HG03469 (cell line): ENCODE measurements around the gene MAGEA2B.
A peak's percentile ranks its signal among the peaks of the same experiment; 100 is the strongest.
"Not testable (repeated sequence)": the region's sequence is repeated elsewhere in the genome, so short reads cannot be mapped to it uniquely, and the experiment has no call there.

Experiments used
- ATAC-seq: cut with Tn5 transposase; IDR thresholded peaks from one replicate; pipeline ENCODE4 v1.9.1; 2021; ENCODE audit warnings: mild to moderate bottlenecking, moderate library complexity, moderate number of reproducible peaks; ENCODE audit not compliant: unreplicated experiment

Gene MAGEA2B, protein sequence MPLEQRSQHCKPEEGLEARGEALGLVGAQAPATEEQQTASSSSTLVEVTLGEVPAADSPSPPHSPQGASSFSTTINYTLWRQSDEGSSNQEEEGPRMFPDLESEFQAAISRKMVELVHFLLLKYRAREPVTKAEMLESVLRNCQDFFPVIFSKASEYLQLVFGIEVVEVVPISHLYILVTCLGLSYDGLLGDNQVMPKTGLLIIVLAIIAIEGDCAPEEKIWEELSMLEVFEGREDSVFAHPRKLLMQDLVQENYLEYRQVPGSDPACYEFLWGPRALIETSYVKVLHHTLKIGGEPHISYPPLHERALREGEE

DNA sequence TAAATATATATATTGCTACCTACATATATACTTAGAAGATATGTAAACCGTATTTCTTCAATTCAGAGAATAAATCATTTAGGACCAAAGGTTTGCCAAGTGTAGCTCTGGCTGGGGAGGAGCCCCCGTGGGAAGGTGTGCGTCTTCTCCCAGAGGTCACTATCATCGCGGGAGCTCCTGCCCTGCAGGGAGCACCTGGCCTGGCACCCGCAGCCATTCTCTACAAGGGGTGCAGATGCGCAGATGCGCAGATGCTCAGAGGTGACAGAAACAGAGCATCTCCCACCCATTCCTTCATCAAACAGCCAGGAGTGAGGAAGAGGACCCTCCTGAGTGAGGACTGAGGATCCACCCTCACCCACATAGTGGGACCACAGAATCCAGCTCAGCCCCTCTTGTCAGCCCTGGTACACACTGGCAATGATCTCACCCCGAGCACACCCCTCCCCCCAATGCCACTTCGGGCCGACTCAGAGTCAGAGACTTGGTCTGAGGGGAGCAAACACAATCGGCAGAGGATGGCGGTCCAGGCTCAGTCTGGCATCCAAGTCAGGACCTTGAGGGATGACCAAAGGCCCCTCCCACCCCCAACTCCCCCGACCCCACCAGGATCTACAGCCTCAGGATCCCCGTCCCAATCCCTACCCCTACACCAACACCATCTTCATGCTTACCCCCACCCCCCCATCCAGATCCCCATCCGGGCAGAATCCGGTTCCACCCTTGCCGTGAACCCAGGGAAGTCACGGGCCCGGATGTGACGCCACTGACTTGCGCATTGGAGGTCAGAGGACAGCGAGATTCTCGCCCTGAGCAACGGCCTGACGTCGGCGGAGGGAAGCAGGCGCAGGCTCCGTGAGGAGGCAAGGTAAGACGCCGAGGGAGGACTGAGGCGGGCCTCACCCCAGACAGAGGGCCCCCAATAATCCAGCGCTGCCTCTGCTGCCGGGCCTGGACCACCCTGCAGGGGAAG lies at the start of gene MAGEA2B:
Gene MAGEA2B (plus strand): TSS at position 814 of the 973 bp plus-strand sequence. CDS start 2,479 bp downstream, outside the sequence.
- not testable (repeated sequence) for ATAC-seq

DNA sequence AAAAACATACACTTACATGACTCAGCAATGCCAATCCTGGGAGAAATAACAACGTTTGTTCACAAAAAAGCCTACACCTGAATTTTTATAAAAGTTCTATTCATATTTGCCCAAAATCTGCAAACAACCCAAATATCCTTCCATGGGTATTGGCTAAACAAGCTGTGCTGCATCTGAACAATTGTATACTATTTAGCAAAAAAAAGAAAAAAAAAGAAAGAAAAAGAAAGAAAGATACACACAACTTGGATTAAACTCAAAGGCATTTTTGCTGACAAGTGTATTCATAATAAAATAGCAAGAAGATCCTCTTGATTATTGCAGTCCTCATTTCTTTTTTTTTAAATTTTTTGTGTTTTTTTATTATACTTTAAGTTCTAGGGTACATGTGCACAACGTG lies 40.3 kb upstream of the MAGEA2B start:
- ATAC-seq, result no peak

DNA sequence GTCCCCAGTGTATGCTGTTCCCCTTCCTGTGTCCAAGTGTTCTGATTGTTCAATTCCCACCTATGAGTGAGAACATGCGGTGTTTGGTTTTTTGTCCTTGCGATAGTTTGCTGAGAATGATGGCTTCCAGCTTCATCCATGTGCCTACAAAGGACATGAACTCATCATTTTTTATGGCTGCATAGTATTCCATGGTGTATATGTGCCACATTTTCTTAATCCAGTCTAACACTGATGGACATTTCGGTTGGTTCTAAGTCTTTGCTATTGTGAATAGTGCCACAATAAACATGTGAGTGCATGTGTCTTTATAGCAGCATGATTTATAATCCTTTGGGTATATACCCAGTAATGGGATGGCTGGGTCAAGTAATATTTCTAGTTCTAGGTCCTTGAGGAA lies 39.8 kb upstream of the MAGEA2B start:
- ATAC-seq, result not testable (repeated sequence)

DNA sequence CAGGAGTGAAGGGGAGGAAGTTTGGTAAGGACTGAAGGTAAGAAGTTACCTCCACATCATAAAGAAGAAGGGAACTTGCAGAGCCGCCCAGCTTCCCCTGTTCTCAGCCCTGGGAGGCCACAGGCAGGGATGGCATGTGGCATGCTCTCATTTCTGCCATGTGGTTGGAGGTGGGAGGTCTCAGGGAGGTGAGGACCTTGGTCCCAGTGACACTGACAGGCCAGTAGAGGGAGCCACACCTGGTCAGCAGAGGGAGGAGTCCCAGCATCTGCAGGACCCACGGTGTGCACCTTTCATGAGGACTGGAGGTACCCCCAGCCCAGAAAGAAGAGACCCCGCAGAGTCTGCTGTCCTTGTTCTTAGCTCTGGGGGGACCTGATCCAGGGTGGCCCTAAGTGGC lies 33.4 kb upstream of the MAGEA2B start:
- ATAC-seq, result peak; percentile 65

DNA sequence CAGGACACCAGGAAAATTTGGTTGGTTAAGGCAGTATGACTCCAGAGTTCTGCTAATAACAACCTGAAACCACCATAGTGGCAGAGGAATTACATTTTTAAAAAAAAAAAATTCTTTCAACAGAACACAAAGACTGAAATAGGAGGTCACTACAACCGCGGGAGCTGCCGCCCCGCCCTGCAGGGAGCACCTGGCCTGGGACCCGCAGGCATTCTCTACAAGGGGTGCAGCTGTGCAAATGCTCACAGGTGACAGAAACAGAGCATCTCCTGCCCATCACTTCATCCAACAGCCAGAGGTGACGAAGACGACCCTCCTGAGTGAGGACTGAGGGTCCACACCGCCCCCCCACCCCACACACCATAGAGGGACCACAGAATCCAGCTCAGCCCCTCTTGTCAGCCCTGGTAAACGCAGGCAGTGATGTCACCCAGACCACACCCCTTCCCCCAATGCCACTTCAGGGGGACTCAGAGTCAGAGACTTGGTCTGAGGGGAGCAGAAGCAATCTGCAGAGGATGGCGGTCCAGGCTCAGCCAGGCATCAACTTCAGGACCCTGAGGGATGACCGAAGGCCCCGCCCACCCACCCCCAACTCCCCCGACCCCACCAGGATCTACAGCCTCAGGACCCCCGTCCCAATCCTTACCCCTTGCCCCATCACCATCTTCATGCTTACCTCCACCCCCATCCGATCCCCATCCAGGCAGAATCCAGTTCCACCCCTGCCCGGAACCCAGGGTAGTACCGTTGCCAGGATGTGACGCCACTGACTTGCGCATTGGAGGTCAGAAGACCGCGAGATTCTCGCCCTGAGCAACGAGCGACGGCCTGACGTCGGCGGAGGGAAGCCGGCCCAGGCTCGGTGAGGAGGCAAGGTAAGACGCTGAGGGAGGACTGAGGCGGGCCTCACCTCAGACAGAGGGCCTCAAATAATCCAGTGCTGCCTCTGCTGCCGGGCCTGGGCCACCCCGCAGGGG lies 16.2 kb upstream of the MAGEA2B start, which contains the start of gene MAGEA3:
Gene MAGEA3 (plus strand): TSS at position 843 of the 980 bp plus-strand sequence. CDS start 2,039 bp downstream, outside the sequence.
- ATAC-seq, result not testable (repeated sequence)

DNA sequence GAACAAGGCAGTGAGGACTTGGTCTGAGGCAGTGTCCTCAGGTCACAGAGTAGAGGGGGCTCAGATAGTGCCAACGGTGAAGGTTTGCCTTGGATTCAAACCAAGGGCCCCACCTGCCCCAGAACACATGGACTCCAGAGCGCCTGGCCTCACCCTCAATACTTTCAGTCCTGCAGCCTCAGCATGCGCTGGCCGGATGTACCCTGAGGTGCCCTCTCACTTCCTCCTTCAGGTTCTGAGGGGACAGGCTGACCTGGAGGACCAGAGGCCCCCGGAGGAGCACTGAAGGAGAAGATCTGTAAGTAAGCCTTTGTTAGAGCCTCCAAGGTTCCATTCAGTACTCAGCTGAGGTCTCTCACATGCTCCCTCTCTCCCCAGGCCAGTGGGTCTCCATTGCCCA lies 14.0 kb upstream of the MAGEA2B start:
- ATAC-seq, result not testable (repeated sequence)

DNA sequence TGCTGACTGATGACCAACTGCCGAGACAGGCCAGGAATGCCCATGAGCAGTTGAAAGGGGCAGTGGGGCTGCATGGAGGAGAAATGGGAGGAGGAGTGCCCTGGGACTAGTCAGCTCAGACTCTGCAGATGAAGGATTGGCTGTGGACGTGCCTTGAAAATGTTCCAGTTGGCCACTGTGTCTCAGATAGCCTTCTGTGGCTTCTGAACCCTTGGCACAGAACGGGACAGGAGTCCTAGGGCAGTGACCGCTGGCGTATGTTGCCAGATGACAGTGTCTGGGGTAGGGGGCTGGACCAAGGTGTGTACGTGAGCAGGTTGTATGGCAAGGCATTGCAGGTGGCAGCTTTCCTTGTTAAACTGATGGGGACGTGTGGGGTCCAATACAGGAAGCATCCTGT lies 7.9 kb upstream of the MAGEA2B start:
- ATAC-seq, result not testable (repeated sequence)

DNA sequence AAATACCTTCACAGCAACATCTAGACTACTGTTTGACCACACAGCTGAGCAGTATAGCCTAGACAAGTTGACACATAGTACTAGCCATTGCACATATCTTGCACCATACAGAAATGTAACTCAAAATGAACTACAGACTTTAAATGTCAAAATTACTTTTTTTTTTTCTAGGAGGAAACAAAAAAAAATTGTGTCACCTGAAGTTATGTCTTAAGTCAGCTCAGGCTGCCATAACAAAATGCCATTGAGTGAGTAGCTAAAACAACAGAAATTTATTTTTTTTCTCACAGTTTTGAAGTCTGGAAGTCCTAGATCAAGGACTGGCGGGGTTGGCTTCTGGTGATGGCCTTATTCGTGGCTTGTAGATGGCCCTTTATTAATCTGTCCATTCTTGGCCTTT lies 5.3 kb upstream of the MAGEA2B start, which contains the start of gene CSAG2:
Gene CSAG2 (minus strand): TSS at position 101 of the 400 bp plus-strand sequence. CDS start 161 bp downstream, outside the sequence.
- not testable (repeated sequence) for ATAC-seq

DNA sequence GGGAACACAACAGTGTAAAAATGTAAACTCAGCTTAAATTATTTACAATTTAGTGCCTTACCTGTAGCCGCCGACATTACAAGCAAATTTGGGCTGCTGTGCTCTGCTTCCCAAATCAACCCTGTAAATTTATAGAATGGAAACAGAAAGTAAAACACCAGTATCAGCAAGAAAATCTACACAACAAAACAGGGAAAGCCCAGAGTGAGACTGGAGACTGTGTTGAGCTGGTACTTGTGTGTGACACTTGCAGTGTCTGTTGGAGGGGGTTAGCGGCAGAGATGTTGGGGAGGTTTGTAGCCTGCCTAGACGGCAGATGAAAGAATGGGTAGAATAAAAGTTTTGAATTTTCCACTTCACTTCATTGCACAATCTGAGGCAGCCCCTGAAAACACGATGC lies 1.2 kb upstream of the MAGEA2B start:
- not testable (repeated sequence) for ATAC-seq

DNA sequence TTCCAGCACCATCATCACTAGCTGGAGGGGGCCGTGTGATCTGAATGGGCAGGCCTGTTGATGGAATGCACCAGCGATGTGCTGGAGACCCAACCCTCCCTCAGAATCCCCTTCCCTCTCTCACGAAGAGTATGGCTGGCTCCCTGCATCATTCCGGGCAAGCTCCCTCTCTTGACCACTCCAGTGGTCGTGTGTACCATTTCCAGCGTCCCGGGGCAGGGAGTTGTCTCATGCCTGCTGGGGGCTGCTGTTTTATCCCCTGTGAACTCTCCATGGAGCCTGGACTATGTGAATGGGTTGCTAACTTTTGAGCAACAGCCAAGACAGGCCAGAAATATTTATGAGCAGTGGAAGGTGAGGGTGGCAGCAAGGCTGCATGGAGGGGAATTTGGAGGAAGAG lies 11.0 kb downstream of the MAGEA2B start:
- no peak for ATAC-seq

DNA sequence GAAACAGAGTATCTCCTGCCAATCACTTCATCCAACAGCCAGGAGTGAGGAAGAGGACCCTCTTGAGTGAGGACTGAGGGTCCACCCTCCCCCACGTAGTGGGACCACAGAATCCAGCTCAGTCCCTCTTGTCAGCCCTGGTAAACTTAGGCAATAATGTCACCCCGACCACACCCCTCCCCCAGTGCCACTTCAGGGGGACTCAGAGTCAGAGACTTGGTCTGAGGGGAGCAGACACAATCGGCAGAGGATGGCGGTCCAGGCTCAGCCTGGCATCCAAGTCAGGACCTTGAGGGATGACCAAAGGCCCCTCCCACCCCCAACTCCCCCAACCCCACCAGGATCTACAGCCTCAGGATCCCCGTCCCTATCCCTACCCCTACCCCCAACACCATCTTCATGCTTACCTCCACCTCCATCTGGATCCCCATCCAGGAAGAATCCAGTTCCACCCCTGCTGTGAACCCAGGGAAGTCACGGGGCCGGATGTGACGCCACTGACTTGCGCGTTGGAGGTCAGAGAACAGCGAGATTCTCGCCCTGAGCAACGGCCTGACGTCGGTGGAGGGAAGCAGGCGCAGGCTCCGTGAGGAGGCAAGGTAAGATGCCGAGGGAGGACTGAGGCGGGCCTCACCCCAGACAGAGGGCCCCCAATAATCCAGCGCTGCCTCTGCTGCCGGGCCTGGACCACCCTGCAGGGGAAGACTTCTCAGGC lies 19.0 kb downstream of the MAGEA2B start, which contains the start of the genes CSAG1 and MAGEA12:
Gene CSAG1 (minus strand): TSS at position 461 of the 715 bp plus-strand sequence. CDS start 1,261 bp downstream, outside the sequence.
Gene MAGEA12 (plus strand): TSS at position 497 of the 715 bp plus-strand sequence. CDS start 2,405 bp downstream, outside the sequence.
- ATAC-seq, result no peak

DNA sequence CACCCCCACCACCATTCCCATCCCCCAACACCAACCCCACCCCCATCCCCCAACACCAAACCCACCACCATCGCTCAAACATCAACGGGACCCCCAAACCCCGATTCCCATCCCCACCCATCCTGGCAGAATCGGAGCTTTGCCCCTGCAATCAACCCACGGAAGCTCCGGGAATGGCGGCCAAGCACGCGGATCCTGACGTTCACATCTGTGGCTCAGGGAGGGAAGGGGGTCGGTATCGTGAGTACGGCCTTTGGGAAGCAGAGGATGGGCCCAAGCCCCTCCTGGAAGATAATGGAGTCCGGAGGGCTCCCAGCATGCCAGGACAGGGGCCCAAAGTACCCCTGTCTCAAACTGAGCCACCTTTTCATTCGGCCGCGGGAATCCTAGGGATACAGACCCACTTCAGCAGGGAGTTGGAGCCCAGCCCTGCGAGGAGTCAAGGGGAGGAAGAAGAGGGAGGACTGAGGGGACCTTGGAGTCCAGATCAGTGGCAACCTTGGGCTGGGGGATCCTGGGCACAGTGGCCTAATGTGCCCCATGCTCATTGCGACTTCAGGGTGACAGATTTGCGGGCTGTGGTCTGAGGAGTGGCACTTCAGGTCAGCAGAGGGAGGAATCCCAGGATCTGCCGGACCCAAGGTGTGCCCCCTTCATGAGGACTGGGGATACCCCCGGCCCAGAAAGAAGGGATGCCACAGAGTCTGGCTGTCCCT lies 19.9 kb downstream of the MAGEA2B start:
- ATAC-seq, result not testable (repeated sequence)

DNA sequence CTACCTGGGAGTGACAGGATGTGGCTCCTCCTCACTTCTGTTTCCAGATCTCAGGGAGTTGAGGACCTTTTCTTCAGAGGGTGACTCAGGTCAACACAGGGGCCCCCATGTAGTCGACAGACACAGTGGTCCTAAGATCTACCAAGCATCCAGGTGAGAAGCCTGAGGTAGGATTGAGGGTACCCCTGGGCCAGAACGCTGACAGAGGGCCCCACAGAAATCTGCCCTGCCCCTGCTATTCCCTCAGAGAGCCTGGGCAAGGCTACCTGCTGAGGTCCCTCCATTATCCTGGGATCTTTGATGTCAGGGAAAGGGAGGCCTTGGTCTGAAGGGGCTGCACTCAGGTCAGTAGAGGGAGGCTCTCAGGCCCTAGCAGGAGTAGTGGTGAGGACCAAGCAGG lies 20.7 kb downstream of the MAGEA2B start:
- no peak for ATAC-seq

DNA sequence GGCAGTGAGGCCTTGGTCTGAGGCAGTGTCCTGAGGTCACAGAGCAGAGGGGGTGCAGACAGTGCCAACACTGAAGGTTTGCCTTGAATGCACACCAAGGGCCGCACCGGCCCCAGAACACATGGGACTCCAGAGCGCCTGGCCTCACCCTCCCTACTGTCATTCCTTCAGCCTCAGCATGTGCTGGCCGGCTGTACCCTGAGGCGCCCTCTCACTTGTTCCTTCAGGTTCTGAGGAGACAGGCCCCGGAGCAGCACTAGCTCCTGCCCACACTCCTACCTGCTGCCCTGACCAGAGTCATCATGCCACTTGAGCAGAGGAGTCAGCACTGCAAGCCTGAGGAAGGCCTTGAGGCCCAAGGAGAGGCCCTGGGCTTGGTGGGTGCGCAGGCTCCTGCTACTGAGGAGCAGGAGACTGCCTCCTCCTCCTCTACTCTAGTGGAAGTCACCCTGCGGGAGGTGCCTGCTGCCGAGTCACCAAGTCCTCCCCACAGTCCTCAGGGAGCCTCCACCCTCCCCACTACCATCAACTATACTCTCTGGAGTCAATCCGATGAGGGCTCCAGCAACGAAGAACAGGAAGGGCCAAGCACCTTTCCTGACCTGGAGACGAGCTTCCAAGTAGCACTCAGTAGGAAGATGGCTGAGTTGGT lies 21.6 kb downstream of the MAGEA2B start:
- ATAC-seq, result no peak

DNA sequence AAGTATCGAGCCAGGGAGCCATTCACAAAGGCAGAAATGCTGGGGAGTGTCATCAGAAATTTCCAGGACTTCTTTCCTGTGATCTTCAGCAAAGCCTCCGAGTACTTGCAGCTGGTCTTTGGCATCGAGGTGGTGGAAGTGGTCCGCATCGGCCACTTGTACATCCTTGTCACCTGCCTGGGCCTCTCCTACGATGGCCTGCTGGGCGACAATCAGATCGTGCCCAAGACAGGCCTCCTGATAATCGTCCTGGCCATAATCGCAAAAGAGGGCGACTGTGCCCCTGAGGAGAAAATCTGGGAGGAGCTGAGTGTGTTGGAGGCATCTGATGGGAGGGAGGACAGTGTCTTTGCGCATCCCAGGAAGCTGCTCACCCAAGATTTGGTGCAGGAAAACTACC lies 22.1 kb downstream of the MAGEA2B start:
- ATAC-seq, result not testable (repeated sequence)

DNA sequence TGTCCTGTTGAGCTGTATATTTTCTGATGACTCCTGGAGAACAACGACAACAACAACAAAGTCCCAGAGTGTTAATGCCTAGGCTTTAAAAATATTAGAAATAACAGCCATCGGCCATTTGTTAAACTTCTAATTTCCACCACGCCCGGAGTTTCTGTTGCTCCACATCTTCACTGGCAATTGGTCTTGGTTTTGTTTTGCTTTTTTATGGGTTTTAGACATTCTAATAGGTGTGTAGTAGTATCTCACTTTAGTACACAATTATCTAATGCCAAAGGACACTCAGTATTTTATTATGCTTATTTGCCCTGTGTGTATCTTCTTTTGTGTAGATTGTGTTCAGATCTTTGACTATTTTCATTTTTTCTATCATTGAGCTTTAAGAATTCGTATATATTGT lies 24.1 kb downstream of the MAGEA2B start:
- no peak for ATAC-seq

DNA sequence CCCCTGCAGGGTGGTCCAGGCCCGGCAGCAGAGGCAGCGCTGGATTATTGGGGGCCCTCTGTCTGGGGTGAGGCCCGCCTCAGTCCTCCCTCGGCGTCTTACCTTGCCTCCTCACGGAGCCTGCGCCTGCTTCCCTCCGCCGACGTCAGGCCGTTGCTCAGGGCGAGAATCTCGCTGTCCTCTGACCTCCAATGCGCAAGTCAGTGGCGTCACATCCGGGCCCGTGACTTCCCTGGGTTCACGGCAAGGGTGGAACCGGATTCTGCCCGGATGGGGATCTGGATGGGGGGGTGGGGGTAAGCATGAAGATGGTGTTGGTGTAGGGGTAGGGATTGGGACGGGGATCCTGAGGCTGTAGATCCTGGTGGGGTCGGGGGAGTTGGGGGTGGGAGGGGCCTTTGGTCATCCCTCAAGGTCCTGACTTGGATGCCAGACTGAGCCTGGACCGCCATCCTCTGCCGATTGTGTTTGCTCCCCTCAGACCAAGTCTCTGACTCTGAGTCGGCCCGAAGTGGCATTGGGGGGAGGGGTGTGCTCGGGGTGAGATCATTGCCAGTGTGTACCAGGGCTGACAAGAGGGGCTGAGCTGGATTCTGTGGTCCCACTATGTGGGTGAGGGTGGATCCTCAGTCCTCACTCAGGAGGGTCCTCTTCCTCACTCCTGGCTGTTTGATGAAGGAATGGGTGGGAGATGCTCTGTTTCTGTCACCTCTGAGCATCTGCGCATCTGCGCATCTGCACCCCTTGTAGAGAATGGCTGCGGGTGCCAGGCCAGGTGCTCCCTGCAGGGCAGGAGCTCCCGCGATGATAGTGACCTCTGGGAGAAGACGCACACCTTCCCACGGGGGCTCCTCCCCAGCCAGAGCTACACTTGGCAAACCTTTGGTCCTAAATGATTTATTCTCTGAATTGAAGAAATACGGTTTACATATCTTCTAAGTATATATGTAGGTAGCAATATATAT lies 39.5 kb downstream of the MAGEA2B start, which contains the start of gene MAGEA2:
Gene MAGEA2 (minus strand): TSS at position 157 of the 965 bp plus-strand sequence. CDS start 2,479 bp downstream, outside the sequence.
- ATAC-seq, result not testable (repeated sequence)
